Measurements from ENCODE around the gene SLC25A36. TPM values are rescaled to one million over a fixed set of nuclear protein-coding genes. Genes with fewer than 3 reads are reported as not detected.
A peak's percentile ranks its signal among the peaks of the same experiment; 100 is the strongest.

Gene SLC25A36
- total and polyA plus RNA-seq, 2 donors (not counting 1 experiment from before 2014, with no cell fraction given): 29.3 to 76.0 TPM

DNA sequence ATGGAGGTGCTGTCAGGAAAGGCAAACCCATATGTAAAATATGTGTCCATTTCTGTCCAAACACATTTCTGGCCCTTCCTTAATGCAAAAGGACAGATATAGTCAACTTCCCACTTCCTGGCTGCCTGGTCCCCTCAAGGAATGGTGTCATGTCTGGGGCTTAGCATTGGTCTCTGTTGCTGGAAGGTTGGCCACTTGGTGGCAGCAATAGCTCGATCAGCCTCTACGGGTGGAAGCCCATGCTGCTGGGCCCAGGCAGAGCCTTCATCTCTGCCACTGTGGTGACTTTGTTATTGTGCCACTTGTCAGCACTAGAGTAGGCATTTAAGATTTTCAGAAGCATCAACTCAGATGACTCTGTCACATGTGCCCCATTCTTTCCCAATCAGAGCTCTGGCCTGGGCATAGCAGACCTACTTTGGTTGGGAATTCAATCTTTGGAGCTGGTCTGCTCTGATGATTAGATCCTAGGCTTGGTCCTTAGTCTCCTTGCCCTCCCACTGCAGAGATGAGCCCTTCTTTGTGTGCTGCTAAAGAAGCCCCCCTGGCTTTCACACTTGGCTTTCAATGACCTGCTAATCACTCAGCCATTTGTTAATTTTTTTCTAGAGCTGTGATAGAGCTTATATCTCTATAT lies 58.5 kb downstream of the SLC25A36 start:
- Mint-ChIP-seq H3K4me1 (no peaks in the 10 kb centered on the region), H3K27me3 (peaks cover 13% of the 10 kb centered on the region), H3K27ac (no peak overlapping the region), H3K9me3 (ENCODE audit: insufficient read depth) (no peaks in the 10 kb centered on the region), H3K4me3 (no peak overlapping the region)
- Histone ChIP-seq H3K36me3 (replicated peaks in 1 of 2; ENCODE audit: control extremely low read depth in 1 of 2, control insufficient read depth in 1 of 2, extremely low read depth in 1 of 2, insufficient read depth in 2 of 2, low read length in 1 of 2) (no peaks in the 10 kb centered on the region), H3K4me2 (replicated peaks; ENCODE audit: low read depth, low read length, poor library complexity, severe bottlenecking) (no peak overlapping the region), H3K27me3 (replicated peaks in 1 of 4; ENCODE audit: control extremely low read depth in 1 of 4, control insufficient read depth in 3 of 4, insufficient read depth in 4 of 4, low read length in 3 of 4) (no peaks in the 10 kb centered on the region), H4K20me1 (ENCODE audit: control insufficient read depth, insufficient read depth, low read length, poor library complexity, severe bottlenecking) (no peaks in the 10 kb centered on the region), H3K4me3 (ENCODE audit: control extremely low read depth in 1 of 5, extremely low read depth in 1 of 5, insufficient read depth in 1 of 5, low read depth in 2 of 5, low read length in 4 of 5) (no peak overlapping the region), H3K79me2 (ENCODE audit: control insufficient read depth, insufficient read depth, low read length) (no peaks in the 10 kb centered on the region), H3K4me1 (ENCODE audit: control insufficient read depth in 2 of 2, insufficient read depth in 2 of 2, low read length in 2 of 2) (no peaks in the 10 kb centered on the region), H2AFZ (ENCODE audit: insufficient read depth, low read depth, low read length, poor library complexity, severe bottlenecking) (no peak overlapping the region), H3K9ac (ENCODE audit: low read length) (no peak overlapping the region), H3K27ac (ENCODE audit: low read length in 2 of 2) (no peak overlapping the region), H3K9me3 (ENCODE audit: control extremely low read depth in 1 of 3, control insufficient read depth in 2 of 3, insufficient read depth in 1 of 3, low read length in 2 of 3) (no peaks in the 10 kb centered on the region)
- CTCF ChIA-PET: interaction anchor here (0.8 to 1.4 kb wide), 7 partner anchors 10 to 188 kb away, joined by 3 to 7 read pairs (median 3); no protein-coding TSS in a partner anchor
- intact Hi-C loops (cut with micrococcal nuclease): loop anchor here (1.0 kb wide), 1 partner anchor 105 kb away; no protein-coding TSS in a partner anchor
- WGBS (ENCODE audit: insufficient coverage): 11% methylated on average over 2 of the region's 2 CpGs
- peak; percentile 32 for DNase-seq
- TF ChIP-seq, protein P1, sequence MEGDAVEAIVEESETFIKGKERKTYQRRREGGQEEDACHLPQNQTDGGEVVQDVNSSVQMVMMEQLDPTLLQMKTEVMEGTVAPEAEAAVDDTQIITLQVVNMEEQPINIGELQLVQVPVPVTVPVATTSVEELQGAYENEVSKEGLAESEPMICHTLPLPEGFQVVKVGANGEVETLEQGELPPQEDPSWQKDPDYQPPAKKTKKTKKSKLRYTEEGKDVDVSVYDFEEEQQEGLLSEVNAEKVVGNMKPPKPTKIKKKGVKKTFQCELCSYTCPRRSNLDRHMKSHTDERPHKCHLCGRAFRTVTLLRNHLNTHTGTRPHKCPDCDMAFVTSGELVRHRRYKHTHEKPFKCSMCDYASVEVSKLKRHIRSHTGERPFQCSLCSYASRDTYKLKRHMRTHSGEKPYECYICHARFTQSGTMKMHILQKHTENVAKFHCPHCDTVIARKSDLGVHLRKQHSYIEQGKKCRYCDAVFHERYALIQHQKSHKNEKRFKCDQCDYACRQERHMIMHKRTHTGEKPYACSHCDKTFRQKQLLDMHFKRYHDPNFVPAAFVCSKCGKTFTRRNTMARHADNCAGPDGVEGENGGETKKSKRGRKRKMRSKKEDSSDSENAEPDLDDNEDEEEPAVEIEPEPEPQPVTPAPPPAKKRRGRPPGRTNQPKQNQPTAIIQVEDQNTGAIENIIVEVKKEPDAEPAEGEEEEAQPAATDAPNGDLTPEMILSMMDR (IDR thresholded peaks at IDR 0.05): peak; percentile 34
- TF ChIP-seq EZH2 (IDR thresholded peaks at IDR 0.05; ENCODE audit: borderline replicate concordance, insufficient read depth, low read depth, low read length, poor library complexity, severe bottlenecking): no peak
- POLR2A ChIA-PET: no interaction called here
- ATAC-seq (ENCODE audit: low read depth): no peak

DNA sequence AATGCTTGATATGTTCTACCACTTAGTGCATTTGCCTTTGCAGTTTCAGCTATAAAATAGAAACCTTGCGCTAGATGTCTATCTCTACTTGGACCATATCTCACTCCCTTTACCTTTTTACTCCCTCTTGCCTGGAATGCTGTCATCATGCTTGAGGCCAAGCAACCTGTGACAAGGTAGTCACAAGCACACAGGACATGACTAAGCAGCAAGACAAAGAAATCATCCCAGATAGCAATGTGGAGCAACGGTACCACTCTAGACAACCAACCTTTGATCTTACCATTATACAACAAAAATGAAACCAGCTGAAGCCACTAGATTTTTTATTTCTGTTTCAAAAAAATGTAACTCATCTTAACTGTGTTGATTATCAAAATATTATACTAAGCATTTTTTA lies 59.0 kb downstream of the SLC25A36 start:
- no peaks in the 10 kb centered on the region for H3K27me3 ChIP-seq (replicated peaks in 1 of 4; ENCODE audit: control extremely low read depth in 1 of 4, control insufficient read depth in 3 of 4, insufficient read depth in 4 of 4, low read length in 3 of 4)
- Mint-ChIP-seq H3K4me1 (no peaks in the 10 kb centered on the region), H3K9me3 (ENCODE audit: insufficient read depth) (no peaks in the 10 kb centered on the region), H3K27ac (no peak overlapping the region), H3K4me3 (no peak overlapping the region), H3K27me3 (peaks cover 13% of the 10 kb centered on the region)
- H3K9me3 ChIP-seq (ENCODE audit: control extremely low read depth in 1 of 3, control insufficient read depth in 2 of 3, insufficient read depth in 1 of 3, low read length in 2 of 3): no peaks in the 10 kb centered on the region
- no peak overlapping the region for H3K4me2 ChIP-seq (replicated peaks; ENCODE audit: low read depth, low read length, poor library complexity, severe bottlenecking)
- H2AFZ ChIP-seq (ENCODE audit: insufficient read depth, low read depth, low read length, poor library complexity, severe bottlenecking): no peak overlapping the region
- WGBS (ENCODE audit: insufficient coverage): 100% methylated on average over 1 of the region's 2 CpGs
- DNase-seq: no peak
- no peaks in the 10 kb centered on the region for H3K36me3 ChIP-seq (replicated peaks in 1 of 2; ENCODE audit: control extremely low read depth in 1 of 2, control insufficient read depth in 1 of 2, extremely low read depth in 1 of 2, insufficient read depth in 2 of 2, low read length in 1 of 2)
- H3K4me1 ChIP-seq (ENCODE audit: control insufficient read depth in 2 of 2, insufficient read depth in 2 of 2, low read length in 2 of 2): no peaks in the 10 kb centered on the region
- POLR2A ChIA-PET: no interaction called here
- no peak overlapping the region for H3K27ac ChIP-seq (ENCODE audit: low read length in 2 of 2)
- CTCF ChIA-PET: interaction anchor here (0.8 to 1.4 kb wide), 7 partner anchors 9 to 187 kb away, joined by 3 to 7 read pairs (median 3); no protein-coding TSS in a partner anchor
- H3K9ac ChIP-seq (ENCODE audit: low read length): no peak overlapping the region
- TF ChIP-seq, protein P1 (IDR thresholded peaks at IDR 0.05): no peak
- intact Hi-C loops (cut with micrococcal nuclease): loop anchor here (1.0 kb wide), 1 partner anchor 105 kb away; no protein-coding TSS in a partner anchor
- H3K4me3 ChIP-seq (ENCODE audit: control extremely low read depth in 1 of 5, extremely low read depth in 1 of 5, insufficient read depth in 1 of 5, low read depth in 2 of 5, low read length in 4 of 5): no peak overlapping the region
- no peaks in the 10 kb centered on the region for H4K20me1 ChIP-seq (ENCODE audit: control insufficient read depth, insufficient read depth, low read length, poor library complexity, severe bottlenecking)
- no peaks in the 10 kb centered on the region for H3K79me2 ChIP-seq (ENCODE audit: control insufficient read depth, insufficient read depth, low read length)
- ATAC-seq (ENCODE audit: low read depth): no peak

Data from B cell (primary cell).